Suprapubic skin (tissue), 4 donors: ENCODE results near the gene ZNF12. TPM values are rescaled to one million over a fixed set of nuclear protein-coding genes. Genes with fewer than 3 reads are reported as not detected.
A peak's percentile ranks its signal among the peaks of the same experiment; 100 is the strongest.

Experiments
- DNase-seq, 2 donors: peaks; one replicate each; pipeline ENCODE4 v3.0.0-alpha.2; 2019; ENCODE audit warnings: low spot score in 2 of 2
- H3K27ac ChIP-seq: fragments of 200-600 bp; sonication (generic); one replicate; pipeline ENCODE4 v1.5.1; 2019
- H3K27me3 ChIP-seq: fragments of 200-600 bp; sonication (generic); one replicate; pipeline ENCODE4 v1.5.1; 2019
- H3K36me3 ChIP-seq: fragments of 200-600 bp; sonication (generic); one replicate; pipeline ENCODE4 v1.5.1; 2019
- H3K4me1 ChIP-seq: fragments of 200-600 bp; sonication (generic); one replicate; pipeline ENCODE4 v1.5.1; 2019
- H3K4me3 ChIP-seq: fragments of 200-600 bp; sonication (generic); one replicate; pipeline ENCODE4 v1.5.1; 2019; ENCODE audit warnings: mild to moderate bottlenecking
- H3K9me3 ChIP-seq: fragments of 200-600 bp; sonication (generic); one replicate; pipeline ENCODE4 v1.5.1; 2019
- CTCF ChIP-seq, 2 donors: fragments of 200-600 bp in 1 of 2; fragments of 450-650 bp in 1 of 2; sonication (generic) in 1 of 2; IDR thresholded peaks; one replicate each; pipeline ENCODE4 v1.5.1; 2016 to 2019; ENCODE audit warnings: antibody characterized with exemption in 2 of 2, mild to moderate bottlenecking in 1 of 2, moderate library complexity in 1 of 2
- EP300 ChIP-seq: sonication (generic); formaldehyde crosslinking; IDR thresholded peaks from one replicate; pipeline ENCODE4 v1.6.1; 2017; ENCODE audit warnings: antibody characterized with exemption
- POLR2A ChIP-seq, 2 donors: fragments of 450-650 bp; IDR thresholded peaks; one replicate each; pipeline ENCODE4 v1.6.1; 2017; ENCODE audit warnings: antibody characterized with exemption in 2 of 2, mild to moderate bottlenecking in 2 of 2, moderate library complexity in 2 of 2
- POLR2AphosphoS5 ChIP-seq, 3 donors: sonication (generic); formaldehyde crosslinking; IDR thresholded peaks; one replicate each; pipeline ENCODE4 v1.6.1; 2017; ENCODE audit warnings: antibody characterized with exemption in 3 of 3
- WGBS: methylation state at CpG from one replicate; pipeline ENCODE4 v1.1.5; 2018; 5-methylcytosine and 5-hydroxymethylcytosine counted together
- total RNA-seq, 4 donors: library from RNA; depleted of rRNA; stranded (reverse); fragments of >200 nt; gene quantifications; one replicate each; pipeline ENCODE4 v1.1.0, GENCODE V29; 2016

The ZNF12 gene
- total RNA-seq, 4 donors from 2014 or later: 17.9 to 33.0 (median 19.0) TPM

- 93% methylated on average over 9 of the region's 9 CpGs for WGBS
- no peak overlapping the region for H3K4me3 ChIP-seq
- H3K4me1 ChIP-seq: no peaks in the 10 kb centered on the region
- TF ChIP-seq POLR2A (IDR thresholded peaks at IDR 0.05) (no peak), POLR2AphosphoS5 (IDR thresholded peaks at IDR 0.05) (no peak), EP300 (no peak), CTCF (IDR thresholded peaks at IDR 0.05) (no peak)
- no peak overlapping the region for H3K27ac ChIP-seq
- no peaks in the 10 kb centered on the region for H3K9me3 ChIP-seq
- H3K36me3 ChIP-seq: peaks cover 47% of the 10 kb centered on the region
- no peak for DNase-seq
- no peaks in the 10 kb centered on the region for H3K27me3 ChIP-seq
These were observed 50.3 kb downstream of the ZNF12 start for GRCh38 chr7:6656413-6656812.

- Histone ChIP-seq H3K4me1 (no peaks in the 10 kb centered on the region), H3K36me3 (peaks cover 51% of the 10 kb centered on the region), H3K9me3 (no peaks in the 10 kb centered on the region), H3K27me3 (no peaks in the 10 kb centered on the region), H3K4me3 (no peak overlapping the region), H3K27ac (no peak overlapping the region)
- TF ChIP-seq POLR2AphosphoS5 (IDR thresholded peaks at IDR 0.05) (no peak), EP300 (no peak), POLR2A (IDR thresholded peaks at IDR 0.05) (no peak)
- DNase-seq: peak; percentile 54 to 67
- 95% methylated on average over 13 of the region's 17 CpGs for WGBS
These were observed 50.9 kb downstream of the ZNF12 start for GRCh38 chr7:6655636-6656385.

GRCh38 chr7:6654842-6655610, 51.7 kb downstream of the ZNF12 start:
- WGBS: 92% methylated on average over 34 of the region's 48 CpGs
- Histone ChIP-seq H3K4me3 (no peak overlapping the region), H3K36me3 (peaks cover 59% of the 10 kb centered on the region), H3K27ac (no peak overlapping the region), H3K4me1 (no peaks in the 10 kb centered on the region), H3K9me3 (no peaks in the 10 kb centered on the region), H3K27me3 (no peaks in the 10 kb centered on the region)
- peak in 1 of 2 donors; percentile 74 for DNase-seq
- TF ChIP-seq POLR2A (IDR thresholded peaks at IDR 0.05) (no peak), CTCF (IDR thresholded peaks at IDR 0.05) (no peak), EP300 (no peak), POLR2AphosphoS5 (IDR thresholded peaks at IDR 0.05) (no peak)

- H3K27me3 ChIP-seq: no peaks in the 10 kb centered on the region
- peaks cover 67% of the 10 kb centered on the region for H3K36me3 ChIP-seq
- no peaks in the 10 kb centered on the region for H3K9me3 ChIP-seq
- H3K4me3 ChIP-seq: no peak overlapping the region
- no peak for TF ChIP-seq CTCF (IDR thresholded peaks at IDR 0.05)
- no peak for TF ChIP-seq POLR2A (IDR thresholded peaks at IDR 0.05)
- no peak for TF ChIP-seq POLR2AphosphoS5 (IDR thresholded peaks at IDR 0.05)
- no peak for TF ChIP-seq EP300
- no peaks in the 10 kb centered on the region for H3K4me1 ChIP-seq
- 96% methylated on average over 37 of the region's 94 CpGs for WGBS
- no peak overlapping the region for H3K27ac ChIP-seq
- DNase-seq: peak in 1 of 2 donors; percentile 58
These were observed 52.5 kb downstream of the ZNF12 start for GRCh38 chr7:6654113-6654841.

- Histone ChIP-seq H3K4me3 (no peak overlapping the region), H3K27ac (no peak overlapping the region), H3K27me3 (no peaks in the 10 kb centered on the region), H3K9me3 (no peaks in the 10 kb centered on the region), H3K36me3 (peaks cover 76% of the 10 kb centered on the region), H3K4me1 (no peaks in the 10 kb centered on the region)
- 95% methylated on average over 138 of the region's 146 CpGs for WGBS
- no peak for TF ChIP-seq POLR2A (IDR thresholded peaks at IDR 0.05)
- peak in 1 of 2 donors; percentile 45 for DNase-seq
These were observed 53.4 kb downstream of the ZNF12 start for GRCh38 chr7:6653071-6654003.
